B cell (primary cell): ENCODE data around the gene SPTLC2. TPM values are rescaled to one million over a fixed set of nuclear protein-coding genes. Genes with fewer than 3 reads are reported as not detected.

Source experiments
- ATAC-seq: fragments of 200-7000 bp; cut with Tn5 transposase; one replicate; pipeline ENCODE4 v1.10.0; 2021; ENCODE audit warnings: low read depth, mild to moderate bottlenecking, moderate number of reproducible peaks, moderate library complexity
- CTCF ChIA-PET: fragments of 350-600 bp; sonication (Branson Sonifier 250); formaldehyde crosslinking; loops from one replicate; lab custom pipeline; 2021; ENCODE audit warnings: antibody characterized with exemption, inconsistent platforms; lab: Charles Lee
- POLR2A ChIA-PET: fragments of 350-600 bp; sonication (Branson Sonifier 250); formaldehyde crosslinking; loops from one replicate; lab custom pipeline; 2021; ENCODE audit warnings: antibody characterized with exemption; lab: Charles Lee
- DNase-seq: peaks from one replicate; pipeline ENCODE4 v3.0.0; 2013
- H2AFZ ChIP-seq: 2 replicates; pipeline ENCODE4 v1.6.1; 2012; ENCODE audit warnings: mild to moderate bottlenecking, low read depth, low read length; ENCODE audit not compliant: insufficient read depth, poor library complexity, severe bottlenecking
- H3K27ac ChIP-seq, 2 donors: 1 replicate in 1 of 2; 2 replicates in 1 of 2; pipeline ENCODE4 v1.5.1; 2012 to 2013; ENCODE audit warnings: low read length in 2 of 2, mild to moderate bottlenecking in 2 of 2, moderate library complexity in 1 of 2
- H3K27me3 ChIP-seq, 4 experiments: fragments of 200-600 bp in 1 of 4; sonication (generic) in 1 of 4; replicated peaks in 1 of 4; 1 replicate in 2 of 4; 2 replicates in 2 of 4; pipeline versions ENCODE4 v1.6.1 to v1.7.0; 2013 to 2016; ENCODE audit warnings: low read length in 3 of 4, mild to moderate bottlenecking in 2 of 4, mixed read lengths in 1 of 4, moderate library complexity in 1 of 4; ENCODE audit not compliant: insufficient read depth in 4 of 4, control insufficient read depth in 3 of 4; ENCODE audit errors: control extremely low read depth in 1 of 4
- H3K36me3 ChIP-seq, 2 experiments: replicated peaks in 1 of 2; 1 replicate in 1 of 2; 2 replicates in 1 of 2; pipeline versions ENCODE4 v1.6.1 to v1.7.1; 2013; ENCODE audit warnings: low read length in 1 of 2; ENCODE audit not compliant: insufficient read depth in 2 of 2, control insufficient read depth in 1 of 2; ENCODE audit errors: control extremely low read depth in 1 of 2, extremely low read depth in 1 of 2
- H3K4me1 ChIP-seq, 2 donors: fragments of 200-600 bp in 1 of 2; sonication (generic) in 1 of 2; 1 replicate in 1 of 2; 2 replicates in 1 of 2; pipeline versions ENCODE4 v1.5.1 to v1.6.1; 2013 to 2017; ENCODE audit warnings: low read length in 2 of 2; ENCODE audit not compliant: control insufficient read depth in 2 of 2, insufficient read depth in 2 of 2
- H3K4me2 ChIP-seq: replicated peaks from 2 replicates; pipeline ENCODE3; 2012; ENCODE audit warnings: mild to moderate bottlenecking, low read depth, low read length; ENCODE audit not compliant: poor library complexity, severe bottlenecking
- H3K4me3 ChIP-seq, 5 experiments: fragments of 200-600 bp in 1 of 5; sonication (generic) in 1 of 5; 1 replicate in 3 of 5; 2 replicates in 2 of 5; pipeline versions ENCODE4 v1.5.1 to v1.7.0; 2011 to 2016; ENCODE audit warnings: low read length in 4 of 5, mild to moderate bottlenecking in 4 of 5, low read depth in 2 of 5, control low read depth in 1 of 5, moderate library complexity in 1 of 5; ENCODE audit not compliant: insufficient read depth in 1 of 5; ENCODE audit errors: control extremely low read depth in 1 of 5, extremely low read depth in 1 of 5
- H3K79me2 ChIP-seq: fragments of 200-600 bp; sonication (generic); one replicate; pipeline ENCODE4 v1.6.0; 2016; ENCODE audit warnings: low read length; ENCODE audit not compliant: control insufficient read depth, insufficient read depth
- H3K9ac ChIP-seq: fragments of 200-600 bp; sonication (generic); 2 replicates; pipeline ENCODE4 v1.6.1; 2017; ENCODE audit warnings: mild to moderate bottlenecking, low read length, moderate library complexity
- H3K9me3 ChIP-seq, 3 donors: one replicate each; pipeline versions ENCODE4 v1.6.1 to v1.7.1; 2013; ENCODE audit warnings: low read length in 2 of 3; ENCODE audit not compliant: control insufficient read depth in 2 of 3, insufficient read depth in 1 of 3; ENCODE audit errors: control extremely low read depth in 1 of 3
- H4K20me1 ChIP-seq: 2 replicates; pipeline ENCODE4 v1.6.0; 2012; ENCODE audit warnings: mild to moderate bottlenecking, low read length; ENCODE audit not compliant: insufficient read depth, control insufficient read depth, poor library complexity, severe bottlenecking
- H3K27ac Mint-ChIP-seq: one replicate; pipeline ENCODE4 v1.8.0; 2021; ENCODE audit warnings: mixed read lengths
- H3K27me3 Mint-ChIP-seq: one replicate; pipeline ENCODE4 v1.8.0; 2021; ENCODE audit warnings: mixed read lengths
- H3K4me1 Mint-ChIP-seq: one replicate; pipeline ENCODE4 v1.8.0; 2021; ENCODE audit warnings: mixed read lengths
- H3K4me3 Mint-ChIP-seq: one replicate; pipeline ENCODE4 v1.8.0; 2021; ENCODE audit warnings: mixed read lengths
- H3K9me3 Mint-ChIP-seq: one replicate; pipeline ENCODE4 v1.8.0; 2022; ENCODE audit warnings: mixed read lengths; ENCODE audit not compliant: insufficient read depth
- EZH2 ChIP-seq: IDR thresholded peaks from 2 replicates; pipeline ENCODE4 v1.6.1; 2012; ENCODE audit warnings: borderline replicate concordance, low read depth, mild to moderate bottlenecking, moderate library complexity, low read length; ENCODE audit not compliant: insufficient read depth, poor library complexity, severe bottlenecking
- WGBS: methylation state at CpG from one replicate; pipeline ENCODE4 v1.1.5; 2013; ENCODE audit warnings: missing lambda C conversion rate; ENCODE audit not compliant: insufficient coverage; 5-methylcytosine and 5-hydroxymethylcytosine counted together
- intact Hi-C: fragments of 100-400 bp; cut with micrococcal nuclease; formaldehyde crosslinking; loops from one replicate; pipeline ENCODE4 v1.10.0; 2022
- polyA plus RNA-seq: library from polyadenylated mRNA; depleted of rRNA; stranded (reverse); fragments of >200 nt; gene quantifications from 2 replicates; pipeline ENCODE4 v1.2.3, GENCODE V29; 2012
- total RNA-seq, 2 donors: library from RNA; stranded (reverse); fragments of 120-200 nt in 1 of 2; gene quantifications; 1 replicate in 1 of 2; 2 replicates in 1 of 2; pipeline versions ENCODE4 v1.2.3 to v1.2.4, GENCODE V29; 2013 to 2022
- TF ChIP-seq, protein P1 (sequence below): fragments of 200-600 bp; IDR thresholded peaks from one replicate; pipeline ENCODE4 v1.8.0; 2022; ENCODE audit warnings: antibody characterized with exemption, mild to moderate bottlenecking

Gene SPTLC2
- total and polyA plus RNA-seq, 2 donors (not counting 1 experiment from before 2014, with no cell fraction given), result 9.4 to 41.4 TPM

DNA sequence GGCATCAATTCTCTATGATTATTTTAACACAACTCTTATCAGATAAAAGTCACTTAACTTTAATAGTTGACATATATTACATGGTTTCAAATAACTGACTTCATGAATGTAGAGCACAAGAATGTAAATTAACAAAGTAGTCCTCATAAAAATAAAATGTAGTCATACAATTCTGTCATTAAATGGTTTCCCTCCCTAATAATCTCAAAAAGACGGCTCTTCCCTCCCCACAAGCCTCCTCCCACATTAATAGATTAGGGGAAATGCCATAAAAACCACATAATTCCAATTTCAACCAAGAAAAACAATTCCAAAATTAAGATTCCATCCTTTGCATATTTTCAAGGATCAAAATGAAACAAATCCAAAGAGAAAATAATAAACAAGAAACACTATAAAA lies 36.7 kb downstream of the SPTLC2 start:
- H3K4me1 ChIP-seq, result peaks cover 14% of the 10 kb centered on the region in 2 donors
- H2AFZ ChIP-seq, result no peak overlapping the region
- H3K36me3 ChIP-seq, result peaks cover 10 to 23% of the 10 kb centered on the region in 2 experiments
- POLR2A ChIA-PET, result no interaction called here
- peaks cover 28% of the 10 kb centered on the region for H4K20me1 ChIP-seq
- WGBS, result 100% methylated on average over 1 of the region's 1 CpG
- no peak overlapping the region for H3K4me3 ChIP-seq
- Mint-ChIP-seq H3K27ac (peak overlapping the region; percentile 37), H3K9me3 (no peaks in the 10 kb centered on the region), H3K4me1 (peaks cover 28% of the 10 kb centered on the region), H3K27me3 (no peaks in the 10 kb centered on the region), H3K4me3 (no peak overlapping the region)
- DNase-seq, result no peak
- ATAC-seq, result no peak
- H3K4me2 ChIP-seq, result no peak overlapping the region
- intact Hi-C loops, result no loop called here
- no peaks in the 10 kb centered on the region for H3K27me3 ChIP-seq
- H3K27ac ChIP-seq, result peak overlapping the region in 1 of 2 donors; percentile 11
- CTCF ChIA-PET, result no interaction called here
- TF ChIP-seq, protein P1, sequence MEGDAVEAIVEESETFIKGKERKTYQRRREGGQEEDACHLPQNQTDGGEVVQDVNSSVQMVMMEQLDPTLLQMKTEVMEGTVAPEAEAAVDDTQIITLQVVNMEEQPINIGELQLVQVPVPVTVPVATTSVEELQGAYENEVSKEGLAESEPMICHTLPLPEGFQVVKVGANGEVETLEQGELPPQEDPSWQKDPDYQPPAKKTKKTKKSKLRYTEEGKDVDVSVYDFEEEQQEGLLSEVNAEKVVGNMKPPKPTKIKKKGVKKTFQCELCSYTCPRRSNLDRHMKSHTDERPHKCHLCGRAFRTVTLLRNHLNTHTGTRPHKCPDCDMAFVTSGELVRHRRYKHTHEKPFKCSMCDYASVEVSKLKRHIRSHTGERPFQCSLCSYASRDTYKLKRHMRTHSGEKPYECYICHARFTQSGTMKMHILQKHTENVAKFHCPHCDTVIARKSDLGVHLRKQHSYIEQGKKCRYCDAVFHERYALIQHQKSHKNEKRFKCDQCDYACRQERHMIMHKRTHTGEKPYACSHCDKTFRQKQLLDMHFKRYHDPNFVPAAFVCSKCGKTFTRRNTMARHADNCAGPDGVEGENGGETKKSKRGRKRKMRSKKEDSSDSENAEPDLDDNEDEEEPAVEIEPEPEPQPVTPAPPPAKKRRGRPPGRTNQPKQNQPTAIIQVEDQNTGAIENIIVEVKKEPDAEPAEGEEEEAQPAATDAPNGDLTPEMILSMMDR, result no peak
- TF ChIP-seq EZH2, result no peak
- no peaks in the 10 kb centered on the region for H3K9me3 ChIP-seq
- H3K79me2 ChIP-seq, result peaks cover 86% of the 10 kb centered on the region
- H3K9ac ChIP-seq, result no peak overlapping the region

DNA sequence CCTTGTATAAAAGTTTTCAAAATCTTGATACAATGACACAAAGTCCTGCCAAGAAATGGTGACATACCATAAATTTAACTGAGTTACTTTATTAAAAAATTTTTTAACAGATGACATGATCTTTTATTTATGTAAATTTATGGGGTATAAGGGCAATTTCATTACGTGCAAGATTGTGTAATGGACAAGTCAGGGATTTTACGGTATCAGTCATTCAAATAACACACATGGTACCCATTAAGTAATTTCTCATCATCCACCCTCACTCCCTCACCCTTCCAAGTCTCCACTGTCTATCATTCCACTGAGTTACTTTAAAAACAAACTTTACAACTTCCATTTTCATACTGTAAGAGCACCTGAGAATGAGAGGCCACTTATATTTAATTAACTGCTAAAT lies 37.4 kb downstream of the SPTLC2 start:
- intact Hi-C loops, result no loop called here
- no CpG with 5 or more reads among the region's 2 CpGs for WGBS
- H3K4me1 Mint-ChIP-seq, result peaks cover 23% of the 10 kb centered on the region
- no peak for DNase-seq
- Histone ChIP-seq H4K20me1 (peaks cover 24% of the 10 kb centered on the region), H3K4me3 (no peak overlapping the region), H3K4me1 (peaks cover 10 to 14% of the 10 kb centered on the region in 2 donors), H3K27ac (no peak overlapping the region), H3K27me3 (no peaks in the 10 kb centered on the region), H3K9me3 (no peaks in the 10 kb centered on the region), H3K36me3 (peaks cover 11 to 30% of the 10 kb centered on the region in 2 experiments), H2AFZ (no peak overlapping the region), H3K4me2 (no peak overlapping the region), H3K9ac (no peak overlapping the region), H3K79me2 (peaks cover 85% of the 10 kb centered on the region)
- H3K27ac Mint-ChIP-seq, result no peak overlapping the region
- ChIA-PET POLR2A (no interaction called here), CTCF (no interaction called here)
- H3K27me3 Mint-ChIP-seq, result no peaks in the 10 kb centered on the region
- no peak for ATAC-seq
- TF ChIP-seq EZH2, result no peak
- TF ChIP-seq, protein P1, result no peak
- H3K4me3 Mint-ChIP-seq, result no peak overlapping the region
- no peaks in the 10 kb centered on the region for H3K9me3 Mint-ChIP-seq
